HCT116 (cell line): ENCODE data around the gene LAGE3.

ENCODE experiments used
- ATF3 ChIP-seq: IDR thresholded peaks from 2 replicates; pipeline ENCODE4 v1.6.1; 2012
- CTCF ChIP-seq, 3 experiments: fragments of 200-600 bp in 1 of 3; sonication (generic) in 1 of 3; IDR thresholded peaks in 2 of 3; conservative IDR thresholded peaks in 1 of 3; 2 replicates each; pipeline ENCODE4 v1.5.1; 2012 to 2017; ENCODE audit warnings: low read depth in 2 of 3, low read length in 2 of 3, antibody characterized with exemption in 1 of 3, borderline replicate concordance in 1 of 3, control low read depth in 1 of 3, mild to moderate bottlenecking in 1 of 3, mixed read lengths in 1 of 3, mixed run types in 1 of 3, moderate library complexity in 1 of 3; ENCODE audit not compliant: insufficient read depth in 1 of 3
- EGR1 ChIP-seq: IDR thresholded peaks from 2 replicates; pipeline ENCODE4 v1.6.1; 2012; ENCODE audit warnings: low read depth
- EZH2 ChIP-seq: fragments of 200-600 bp; sonication (generic); IDR thresholded peaks from 2 replicates; pipeline ENCODE4 v1.6.1; 2017; ENCODE audit warnings: antibody characterized with exemption, mixed run types
- RAD21 ChIP-seq: IDR thresholded peaks from 2 replicates; pipeline ENCODE4 v1.6.1; 2012; ENCODE audit warnings: low read depth, mild to moderate bottlenecking

- TF ChIP-seq CTCF (IDR thresholded peaks at IDR 0.05 in 2 of 3, conservative IDR thresholded peaks at IDR 0.05 in 1 of 3; ENCODE audit: borderline replicate concordance in 1 of 3, insufficient read depth in 1 of 3, low read depth in 2 of 3, low read length in 2 of 3), result no peak
- no peak for TF ChIP-seq EGR1
- TF ChIP-seq RAD21, result no peak
- no peak for TF ChIP-seq ATF3
- no peak for TF ChIP-seq EZH2
Observed at GRCh38 chrX:154487518-154488290, 8.6 kb upstream of the LAGE3 start.
